Measurements from ENCODE around the gene MCC.

The MCC gene

DNA sequence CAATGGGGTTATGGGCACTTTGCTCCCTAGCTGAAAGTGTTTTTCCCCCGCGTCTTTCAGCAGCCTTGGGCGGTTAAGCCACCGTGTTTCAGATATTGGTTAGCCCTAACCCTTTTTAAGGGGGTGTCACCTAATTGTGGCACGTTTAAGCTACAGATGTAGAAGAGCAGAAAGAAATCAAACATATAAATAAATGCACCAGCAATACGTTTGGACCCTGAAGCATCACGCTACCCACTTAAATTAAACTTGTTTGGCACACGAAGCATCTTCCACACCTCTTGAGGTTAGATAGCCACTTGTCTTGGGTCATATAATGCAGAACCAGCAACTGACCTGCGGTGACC is 26.0 kb upstream of the MCC start:
- Histone ChIP-seq H3K4me3 (ENCODE audit: insufficient read depth, low read length, poor library complexity, severe bottlenecking) (peak overlapping the region; percentile 74), H3K9me3 (ENCODE audit: insufficient read depth, low read length) (no peaks in the 10 kb centered on the region), H3K9ac (ENCODE audit: low read length) (peak overlapping the region; percentile 78), H2AFZ (ENCODE audit: low read depth, low read length, severe bottlenecking) (peak overlapping the region; percentile 88), H3K27ac (ENCODE audit: low read depth, low read length) (peak overlapping the region; percentile 12; the same call in 1 of the 2 replicates), H3K79me2 (ENCODE audit: insufficient read depth, low read length) (peaks cover 37% of the 10 kb centered on the region), H3K27me3 (ENCODE audit: low read length) (no peaks in the 10 kb centered on the region), H3K9me2 (replicated peaks; ENCODE audit: insufficient read depth, low read length) (no peaks in the 10 kb centered on the region), H3F3A (ENCODE audit: insufficient read depth) (peaks cover 6% of the 10 kb centered on the region; the same call in 1 of the 2 replicates), H3K4me2 (ENCODE audit: low read depth, low read length, poor library complexity, severe bottlenecking) (peak overlapping the region; percentile 97), H4K20me1 (ENCODE audit: low read depth, low read length) (no peaks in the 10 kb centered on the region), H3K36me3 (ENCODE audit: low read length) (no peaks in the 10 kb centered on the region; the same call in 1 of the 2 replicates)
- TF ChIP-seq EZH2phosphoT487 (conservative IDR thresholded peaks at IDR 0.05; ENCODE audit: low read length), result no peak
- TF ChIP-seq, protein P1, sequence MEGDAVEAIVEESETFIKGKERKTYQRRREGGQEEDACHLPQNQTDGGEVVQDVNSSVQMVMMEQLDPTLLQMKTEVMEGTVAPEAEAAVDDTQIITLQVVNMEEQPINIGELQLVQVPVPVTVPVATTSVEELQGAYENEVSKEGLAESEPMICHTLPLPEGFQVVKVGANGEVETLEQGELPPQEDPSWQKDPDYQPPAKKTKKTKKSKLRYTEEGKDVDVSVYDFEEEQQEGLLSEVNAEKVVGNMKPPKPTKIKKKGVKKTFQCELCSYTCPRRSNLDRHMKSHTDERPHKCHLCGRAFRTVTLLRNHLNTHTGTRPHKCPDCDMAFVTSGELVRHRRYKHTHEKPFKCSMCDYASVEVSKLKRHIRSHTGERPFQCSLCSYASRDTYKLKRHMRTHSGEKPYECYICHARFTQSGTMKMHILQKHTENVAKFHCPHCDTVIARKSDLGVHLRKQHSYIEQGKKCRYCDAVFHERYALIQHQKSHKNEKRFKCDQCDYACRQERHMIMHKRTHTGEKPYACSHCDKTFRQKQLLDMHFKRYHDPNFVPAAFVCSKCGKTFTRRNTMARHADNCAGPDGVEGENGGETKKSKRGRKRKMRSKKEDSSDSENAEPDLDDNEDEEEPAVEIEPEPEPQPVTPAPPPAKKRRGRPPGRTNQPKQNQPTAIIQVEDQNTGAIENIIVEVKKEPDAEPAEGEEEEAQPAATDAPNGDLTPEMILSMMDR (IDR thresholded peaks at IDR 0.05; ENCODE audit: insufficient read depth, low read length, poor library complexity, severe bottlenecking), result no peak

DNA sequence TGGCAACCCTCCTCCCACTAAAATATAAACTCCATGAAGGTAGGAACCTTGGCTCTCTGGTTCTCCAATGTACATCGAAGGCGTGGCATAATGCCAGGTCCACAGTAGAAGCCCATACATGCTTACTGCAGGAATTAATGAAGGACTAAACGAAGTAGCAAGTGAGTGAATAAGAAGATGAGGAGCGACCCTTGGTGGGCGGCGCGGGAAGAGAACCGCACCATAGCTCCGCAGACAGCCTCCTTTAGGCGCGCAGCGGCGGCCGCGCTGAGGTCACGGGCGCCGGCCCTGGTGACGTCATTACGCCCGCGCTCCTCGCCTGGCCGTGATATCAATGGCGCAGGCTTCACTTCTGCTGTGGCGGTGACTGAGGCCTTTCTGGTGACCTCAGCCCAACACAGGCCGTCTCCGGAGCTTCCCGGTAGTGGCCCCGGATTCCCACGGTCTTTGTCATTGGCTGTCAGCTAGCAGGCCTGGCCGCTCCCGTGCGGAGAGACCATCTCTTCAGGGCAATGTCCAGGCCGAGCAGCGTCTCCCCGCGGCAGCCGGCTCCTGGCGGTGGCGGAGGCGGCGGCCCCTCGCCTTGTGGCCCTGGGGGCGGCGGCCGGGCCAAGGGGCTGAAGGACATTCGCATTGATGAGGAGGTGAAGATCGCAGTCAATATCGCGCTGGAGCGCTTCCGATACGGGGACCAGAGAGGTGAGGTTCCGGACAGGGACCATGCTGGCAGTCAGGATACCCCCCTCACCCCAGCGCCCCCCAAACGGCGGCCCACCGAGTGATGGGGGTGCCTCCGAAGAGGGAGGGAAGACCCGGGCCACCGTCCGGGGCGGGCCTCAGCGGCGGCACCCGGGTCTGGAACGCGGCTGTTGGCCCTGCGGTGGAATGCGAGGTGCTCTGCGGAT is 25.4 kb upstream of the MCC start, which contains the start of gene YTHDC2:
YTHDC2 (plus strand) TSS at position 311 of the 905 bp plus-strand sequence; CDS start at position 513, 202 bp downstream.
- H3K36me3 ChIP-seq (ENCODE audit: low read length), result no peaks in the 10 kb centered on the region; the same call in 1 of the 2 replicates
- no peaks in the 10 kb centered on the region for H3K9me2 ChIP-seq (replicated peaks; ENCODE audit: insufficient read depth, low read length)
- H3K27ac ChIP-seq (ENCODE audit: low read depth, low read length), result peak within 1 kb of the TSS; percentile 34
- peak within 1 kb of the TSS; percentile 78 for H3K9ac ChIP-seq (ENCODE audit: low read length)
- H3K79me2 ChIP-seq (ENCODE audit: insufficient read depth, low read length), result peaks cover 37% of the 10 kb centered on the region
- H3K9me3 ChIP-seq (ENCODE audit: insufficient read depth, low read length), result no peaks in the 10 kb centered on the region
- H3F3A ChIP-seq (ENCODE audit: insufficient read depth), result peaks cover 6% of the 10 kb centered on the region; the same call in 1 of the 2 replicates
- H3K27me3 ChIP-seq (ENCODE audit: low read length), result no peaks in the 10 kb centered on the region
- H2AFZ ChIP-seq (ENCODE audit: low read depth, low read length, severe bottlenecking), result peak within 1 kb of the TSS; percentile 88
- peak within 1 kb of the TSS; percentile 97 for H3K4me2 ChIP-seq (ENCODE audit: low read depth, low read length, poor library complexity, severe bottlenecking)
- no peaks in the 10 kb centered on the region for H4K20me1 ChIP-seq (ENCODE audit: low read depth, low read length)
- peak within 1 kb of the TSS; percentile 74 for H3K4me3 ChIP-seq (ENCODE audit: insufficient read depth, low read length, poor library complexity, severe bottlenecking)
- TF ChIP-seq, protein P1 (IDR thresholded peaks at IDR 0.05; ENCODE audit: insufficient read depth, low read length, poor library complexity, severe bottlenecking), result no peak
- no peak for TF ChIP-seq EZH2phosphoT487 (conservative IDR thresholded peaks at IDR 0.05; ENCODE audit: low read length)

DNA sequence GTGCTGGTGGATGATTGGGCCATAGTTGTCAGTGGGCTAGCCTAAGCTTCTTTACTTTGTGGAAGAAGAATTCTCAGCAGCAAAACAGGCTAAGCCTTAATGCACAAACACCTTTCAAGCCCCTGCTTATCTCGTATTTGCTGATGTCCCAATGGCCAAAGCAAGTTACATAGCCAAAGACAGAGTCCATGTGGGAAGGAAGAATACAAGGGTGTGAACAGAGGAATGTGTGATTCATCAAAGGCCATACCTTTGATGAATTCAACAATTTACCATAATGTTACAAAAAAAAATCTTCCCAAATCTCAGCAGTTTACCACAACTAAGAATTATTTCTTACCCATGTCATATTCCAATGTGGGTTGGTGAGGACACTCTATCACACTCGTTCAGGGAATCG is 24.1 kb upstream of the MCC start:
- no peaks in the 10 kb centered on the region for H3K36me3 ChIP-seq (ENCODE audit: low read length)
- no peaks in the 10 kb centered on the region for H3K9me3 ChIP-seq (ENCODE audit: insufficient read depth, low read length)
- H3K9me2 ChIP-seq (replicated peaks; ENCODE audit: insufficient read depth, low read length), result no peaks in the 10 kb centered on the region
- H3K9ac ChIP-seq (ENCODE audit: low read length), result no peak overlapping the region
- TF ChIP-seq, protein P1 (IDR thresholded peaks at IDR 0.05; ENCODE audit: insufficient read depth, low read length, poor library complexity, severe bottlenecking), result no peak
- peaks cover 35% of the 10 kb centered on the region for H3K79me2 ChIP-seq (ENCODE audit: insufficient read depth, low read length)
- H3K27me3 ChIP-seq (ENCODE audit: low read length), result no peaks in the 10 kb centered on the region
- no peak overlapping the region for H3K4me3 ChIP-seq (ENCODE audit: insufficient read depth, low read length, poor library complexity, severe bottlenecking)
- H4K20me1 ChIP-seq (ENCODE audit: low read depth, low read length), result no peaks in the 10 kb centered on the region
- no peak overlapping the region for H2AFZ ChIP-seq (ENCODE audit: low read depth, low read length, severe bottlenecking)
- no peak overlapping the region for H3K4me2 ChIP-seq (ENCODE audit: low read depth, low read length, poor library complexity, severe bottlenecking)
- peaks cover 6% of the 10 kb centered on the region; the same call in 1 of the 2 replicates for H3F3A ChIP-seq (ENCODE audit: insufficient read depth)
- no peak overlapping the region for H3K27ac ChIP-seq (ENCODE audit: low read depth, low read length)
